GM12874 (cell line): ENCODE measurements around the gene HSPA12A.

Source experiments
- CTCF ChIP-seq: IDR thresholded peaks from 2 replicates; pipeline ENCODE4 v1.5.1; 2011; ENCODE audit warnings: low read depth, mild to moderate bottlenecking, control low read depth, low read length, moderate library complexity; ENCODE audit not compliant: insufficient read depth

The HSPA12A gene

DNA sequence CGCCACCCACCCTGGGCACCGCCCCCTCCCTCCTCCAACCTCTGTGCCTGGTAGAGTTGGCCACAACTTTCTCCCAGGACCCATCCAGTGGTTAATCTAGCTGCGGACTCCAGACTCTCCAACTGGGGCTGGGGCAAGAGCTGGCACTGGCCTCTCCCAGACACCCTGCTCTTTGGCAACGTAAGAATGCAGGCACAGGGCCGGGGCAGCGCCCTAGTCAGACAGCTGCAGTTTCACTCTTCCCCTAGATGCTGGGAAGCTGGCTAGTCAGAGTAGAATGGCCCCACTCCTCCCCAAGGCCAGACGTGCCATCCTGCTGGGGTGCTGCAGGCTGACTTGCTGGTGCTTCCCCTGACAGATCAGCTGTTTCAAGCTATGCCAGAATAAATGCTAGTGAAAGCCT, 22.1 kb downstream of the HSPA12A start:
- no peak for TF ChIP-seq CTCF

GRCh38 chr10:116719804-116720203, 22.6 kb downstream of the HSPA12A start:
- TF ChIP-seq CTCF = no peak

DNA sequence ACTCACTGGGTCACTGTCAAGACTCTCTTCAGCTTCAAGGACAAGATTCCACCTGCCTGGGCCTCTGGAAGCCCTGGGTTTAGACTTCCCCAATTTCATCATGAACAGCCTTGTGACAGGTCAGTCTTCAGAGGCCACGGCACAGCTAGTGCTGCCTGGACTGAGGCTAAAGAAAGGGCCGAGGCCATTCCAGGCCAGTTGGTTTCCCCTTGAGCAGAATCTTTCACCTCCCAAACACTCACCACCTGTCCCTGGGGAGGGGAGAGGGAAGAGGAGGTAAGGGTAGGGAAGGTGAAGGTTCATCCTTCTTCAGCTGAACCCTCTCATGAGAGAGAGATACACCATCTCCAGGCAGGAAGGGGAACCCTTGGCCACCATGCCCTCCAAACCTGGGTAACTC, 24.3 kb downstream of the HSPA12A start:
- no peak for TF ChIP-seq CTCF

DNA sequence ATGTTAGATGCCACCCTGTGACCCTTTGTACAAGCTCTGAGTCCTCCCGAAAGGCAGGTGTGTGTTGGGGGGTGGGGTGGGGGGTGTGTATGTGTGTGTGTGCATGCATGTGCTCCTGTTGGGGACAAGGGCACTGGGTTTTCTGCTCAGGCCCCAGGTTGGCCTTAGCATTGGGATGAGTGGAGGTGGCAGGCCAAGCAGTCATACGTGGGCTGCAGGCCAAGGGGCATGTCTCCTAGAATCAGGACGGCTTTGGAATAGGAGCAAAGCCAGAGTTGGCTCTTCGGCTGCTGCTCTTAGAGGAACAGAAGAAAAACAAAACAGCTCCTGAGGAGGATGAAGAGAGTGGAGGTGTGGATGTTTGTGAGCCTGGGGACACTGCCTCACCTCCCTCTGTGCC, 26.0 kb downstream of the HSPA12A start:
- TF ChIP-seq CTCF = no peak

- TF ChIP-seq CTCF = no peak
These were observed 26.5 kb downstream of the HSPA12A start for GRCh38 chr10:116715839-116716377.

DNA sequence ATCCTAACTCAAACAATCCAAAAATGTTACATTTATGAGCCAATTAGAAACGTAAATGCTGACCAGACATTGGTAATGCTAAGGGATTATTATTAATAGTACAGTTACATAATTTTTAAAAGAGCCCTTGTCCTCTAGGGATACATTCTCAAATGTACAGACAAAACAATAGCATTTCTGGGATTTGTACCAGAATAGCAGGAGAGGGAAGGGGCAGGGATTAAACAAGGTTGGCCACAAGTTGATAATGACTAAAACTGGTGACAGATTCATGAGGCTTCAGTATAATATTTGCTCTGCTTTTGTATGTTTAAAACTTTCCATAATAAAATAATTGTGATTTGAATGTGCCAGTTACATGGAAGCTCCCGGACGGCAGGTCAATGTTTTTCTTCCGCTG, 27.0 kb downstream of the HSPA12A start:
- TF ChIP-seq CTCF = no peak

DNA sequence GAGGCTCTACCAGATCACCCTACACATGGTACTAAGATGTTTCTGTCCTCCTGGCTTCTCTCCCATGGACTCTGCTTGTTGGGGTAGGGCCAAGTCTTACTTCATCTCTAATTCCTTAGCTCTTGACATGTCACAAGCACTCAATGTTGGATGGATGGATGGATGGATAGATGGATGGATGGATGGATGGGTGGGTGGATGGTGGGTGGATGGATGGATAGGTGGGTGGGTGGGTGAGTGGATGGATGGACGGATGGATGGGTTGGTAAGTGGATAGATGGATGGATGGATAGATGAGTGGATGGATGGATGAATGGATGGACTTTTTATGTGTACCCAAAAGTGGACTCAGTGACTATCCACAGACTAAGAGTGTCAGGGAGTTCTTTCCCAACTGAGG, 28.5 kb downstream of the HSPA12A start:
- no peak for TF ChIP-seq CTCF
